Measurements from ENCODE around the gene B4GALT5. TPM values are rescaled to one million over a fixed set of nuclear protein-coding genes. Genes with fewer than 3 reads are reported as not detected.

Gene B4GALT5
- total RNA-seq, 1 experiment from 2014 or later, result 92.5 TPM

- Histone ChIP-seq H3K36me3 (ENCODE audit: control insufficient read depth in 1 of 2, insufficient read depth in 2 of 2, low read length in 2 of 2) (no peaks in the 10 kb centered on the region), H2AFZ (ENCODE audit: low read depth, low read length, poor library complexity, severe bottlenecking) (no peak overlapping the region), H3K9me2 (ENCODE audit: insufficient read depth) (no peaks in the 10 kb centered on the region), H3K9me3 (ENCODE audit: control insufficient read depth in 1 of 2, insufficient read depth in 1 of 2, low read depth in 1 of 2, low read length in 2 of 2) (no peaks in the 10 kb centered on the region), H3K4me3 (replicated peaks in 1 of 2; ENCODE audit: low read depth in 1 of 2, low read length in 2 of 2) (no peak overlapping the region), H3K4me1 (ENCODE audit: control insufficient read depth in 1 of 2, insufficient read depth in 2 of 2, low read length in 2 of 2) (no peaks in the 10 kb centered on the region), H4K20me1 (ENCODE audit: insufficient read depth) (no peaks in the 10 kb centered on the region), H3K79me2 (ENCODE audit: insufficient read depth, low read length) (no peaks in the 10 kb centered on the region), H3K27me3 (ENCODE audit: insufficient read depth, low read length) (no peaks in the 10 kb centered on the region), H3K4me2 (ENCODE audit: low read length) (no peak overlapping the region), H3K27ac (ENCODE audit: low read depth, low read length) (no peak overlapping the region), H3K9ac (ENCODE audit: low read length) (no peak overlapping the region)
- ChIA-PET CTCF (no interaction called here), RAD21 (ENCODE audit: low non-redundant PET in 1 of 2, low total read pairs in 2 of 2, uncharacterized antibody in 2 of 2, unreplicated experiment in 2 of 2) (no interaction called here), POLR2A (no interaction called here)
- ATAC-seq (no peak), DNase-seq (ENCODE audit: low read depth, low spot score) (no peak)
- TF ChIP-seq SP1 (IDR thresholded peaks at IDR 0.05; ENCODE audit: low read depth) (no peak), CEBPB (IDR thresholded peaks at IDR 0.05; ENCODE audit: low read depth) (no peak), ATF3 (IDR thresholded peaks at IDR 0.05) (no peak), CBX3 (IDR thresholded peaks at IDR 0.05; ENCODE audit: low read depth) (no peak), ZNF274 (IDR thresholded peaks at IDR 0.05; ENCODE audit: low read depth, low read length) (no peak), JUND (IDR thresholded peaks at IDR 0.05) (no peak), ZBTB33 (IDR thresholded peaks at IDR 0.05; ENCODE audit: extremely low read depth, insufficient replicate concordance, low read length) (no peak), CTCF (IDR thresholded peaks at IDR 0.05 in 2 of 3, conservative IDR thresholded peaks at IDR 0.05 in 1 of 3; ENCODE audit: borderline replicate concordance in 1 of 3, insufficient read depth in 1 of 3, low read depth in 2 of 3, low read length in 2 of 3) (no peak), ELF1 (IDR thresholded peaks at IDR 0.05; ENCODE audit: borderline replicate concordance, low read depth) (no peak), TCF7L2 (IDR thresholded peaks at IDR 0.05; ENCODE audit: borderline replicate concordance, extremely low read depth, insufficient read depth, insufficient read length) (no peak), YY1 (IDR thresholded peaks at IDR 0.05; ENCODE audit: extremely low read depth, insufficient replicate concordance, low read depth, low read length) (no peak), ZFX (IDR thresholded peaks at IDR 0.05) (no peak), FOSL1 (IDR thresholded peaks at IDR 0.05; ENCODE audit: low read depth) (no peak), POLR2AphosphoS5 (IDR thresholded peaks at IDR 0.05; ENCODE audit: low read depth, low read length) (no peak), REST (IDR thresholded peaks at IDR 0.05; ENCODE audit: low read depth) (no peak)
- no TSS peak for BruUV-seq (replicated peaks)
- intact Hi-C loops (cut with micrococcal nuclease), result no loop called here
Observed at GRCh38 chr20:49754596-49754995, 40.9 kb upstream of the B4GALT5 start.
